NCI-H1694 (cell line): ENCODE data around the gene SIM2.

Experiments
- DNase-seq: peaks from one replicate; lab custom pipeline; 2025; lab: John Stamatoyannopoulos, UW

The SIM2 gene

DNA sequence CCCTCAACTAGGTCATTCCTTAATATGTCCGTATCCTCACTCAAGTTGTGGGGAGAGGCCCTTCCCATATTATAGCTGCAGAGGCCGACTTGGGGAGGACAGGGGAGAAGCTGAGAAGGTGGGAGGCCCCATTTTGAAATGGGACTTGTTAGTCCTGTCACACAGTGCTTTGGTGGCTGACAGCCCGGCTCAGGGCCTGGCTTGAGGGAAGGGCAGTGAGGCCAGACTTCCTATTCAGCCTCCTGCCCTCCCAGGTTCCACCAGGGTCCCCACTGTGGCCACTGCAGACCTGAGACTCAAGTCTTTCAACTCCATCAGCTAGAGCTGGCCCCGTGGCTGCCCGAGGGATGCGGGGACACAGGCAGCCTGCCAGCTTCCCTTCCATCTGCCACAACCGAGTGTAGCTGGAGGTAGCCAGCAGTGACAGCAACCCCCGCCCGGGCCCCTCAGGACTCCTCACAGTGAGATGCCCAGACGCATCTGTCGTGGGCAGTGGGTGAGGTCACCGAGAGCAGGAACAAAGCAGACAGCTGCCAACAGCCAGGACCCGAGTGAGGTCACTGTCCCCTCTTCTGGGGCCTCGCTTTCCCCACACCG, 36.9 kb downstream of the SIM2 start:
- no peak for DNase-seq

DNA sequence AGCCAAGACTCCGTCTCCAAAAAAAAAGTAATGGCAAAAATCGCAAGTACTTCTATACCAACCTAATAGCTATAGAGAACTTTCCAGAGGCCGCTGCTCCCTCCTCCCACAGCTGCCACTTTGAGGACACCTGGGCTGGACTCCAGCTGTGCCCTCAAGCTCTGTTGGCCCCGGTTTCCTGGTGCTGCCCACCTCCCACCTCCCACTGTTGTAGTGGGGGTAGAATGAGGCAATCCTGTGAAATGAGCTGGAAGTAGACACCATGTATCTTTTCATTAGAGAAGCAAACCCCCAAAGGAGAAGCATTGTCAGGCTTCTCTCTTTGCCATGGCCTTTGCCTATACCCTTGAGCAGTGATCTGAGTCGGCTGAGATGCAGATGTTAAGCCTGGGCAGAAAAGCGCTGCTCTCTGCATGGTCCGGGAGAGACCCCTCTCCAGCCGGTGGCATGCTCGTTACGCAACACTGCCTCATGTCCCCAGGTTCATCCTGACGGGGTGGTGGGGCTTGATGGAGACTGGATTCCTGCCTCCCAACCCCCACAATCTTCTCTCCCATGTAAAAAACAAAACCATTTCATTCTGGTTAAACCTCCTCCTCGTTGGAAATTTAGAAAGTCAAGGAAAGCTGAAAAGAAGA, 39.7 kb downstream of the SIM2 start:
- no peak for DNase-seq

DNA sequence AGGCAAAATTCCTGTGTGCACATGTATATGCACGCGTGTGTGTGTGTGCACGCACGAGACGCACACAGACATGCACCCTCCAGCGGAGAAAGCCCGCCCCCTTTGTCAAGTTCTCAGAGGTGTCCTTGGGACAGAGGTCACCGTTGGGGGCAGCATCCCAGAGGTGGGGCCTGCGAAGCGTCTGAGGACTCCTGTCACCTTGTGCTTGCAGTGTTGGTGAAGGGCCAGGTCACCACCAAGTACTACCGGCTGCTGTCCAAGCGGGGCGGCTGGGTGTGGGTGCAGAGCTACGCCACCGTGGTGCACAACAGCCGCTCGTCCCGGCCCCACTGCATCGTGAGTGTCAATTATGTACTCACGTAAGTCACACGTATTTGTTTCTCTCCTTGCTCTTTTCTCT, 42.6 kb downstream of the SIM2 start:
- no peak for DNase-seq

DNA sequence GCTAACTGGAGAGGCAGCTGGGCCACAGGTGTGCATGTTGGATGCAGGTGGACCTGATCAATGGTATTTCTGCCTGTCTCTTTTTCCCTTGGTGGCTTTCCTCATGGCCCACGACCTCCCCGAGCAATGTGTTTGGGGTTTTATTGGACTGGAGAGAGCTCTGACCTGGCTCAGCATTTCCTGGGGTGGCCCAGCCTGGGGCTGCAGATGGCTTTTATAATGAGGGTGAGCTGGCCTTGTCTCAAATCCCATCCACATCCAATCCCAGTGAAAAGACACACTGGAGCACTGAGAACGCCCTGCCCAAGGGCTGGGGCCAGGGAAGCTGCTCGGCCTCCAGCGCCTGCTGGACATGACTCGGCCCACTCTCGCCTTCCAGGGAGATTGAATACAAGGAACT, 44.1 kb downstream of the SIM2 start:
- no peak for DNase-seq

- no peak for DNase-seq
Measured at GRCh38 chr21:36743446-36743845, 44.5 kb downstream of the SIM2 start.

GRCh38 chr21:36744190-36744559, 45.3 kb downstream of the SIM2 start:
- no peak for DNase-seq

DNA sequence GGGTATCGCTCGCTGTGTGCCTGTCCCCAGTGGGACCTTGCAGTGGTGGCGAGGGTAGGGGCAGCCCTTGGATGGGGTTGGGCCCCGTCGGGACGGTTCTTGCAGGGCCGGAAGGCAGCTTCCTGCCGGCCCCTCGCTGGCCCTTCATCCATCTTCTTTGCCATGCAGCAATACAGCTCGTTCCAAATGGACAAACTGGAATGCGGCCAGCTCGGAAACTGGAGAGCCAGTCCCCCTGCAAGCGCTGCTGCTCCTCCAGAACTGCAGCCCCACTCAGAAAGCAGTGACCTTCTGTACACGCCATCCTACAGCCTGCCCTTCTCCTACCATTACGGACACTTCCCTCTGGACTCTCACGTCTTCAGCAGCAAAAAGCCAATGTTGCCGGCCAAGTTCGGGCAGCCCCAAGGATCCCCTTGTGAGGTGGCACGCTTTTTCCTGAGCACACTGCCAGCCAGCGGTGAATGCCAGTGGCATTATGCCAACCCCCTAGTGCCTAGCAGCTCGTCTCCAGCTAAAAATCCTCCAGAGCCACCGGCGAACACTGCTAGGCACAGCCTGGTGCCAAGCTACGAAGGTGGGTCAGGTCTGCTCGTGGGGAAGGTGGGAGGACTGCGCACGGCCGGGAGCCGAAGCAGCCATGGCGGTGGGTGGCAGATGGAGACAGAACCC, 45.8 kb downstream of the SIM2 start:
- no peak for DNase-seq

DNA sequence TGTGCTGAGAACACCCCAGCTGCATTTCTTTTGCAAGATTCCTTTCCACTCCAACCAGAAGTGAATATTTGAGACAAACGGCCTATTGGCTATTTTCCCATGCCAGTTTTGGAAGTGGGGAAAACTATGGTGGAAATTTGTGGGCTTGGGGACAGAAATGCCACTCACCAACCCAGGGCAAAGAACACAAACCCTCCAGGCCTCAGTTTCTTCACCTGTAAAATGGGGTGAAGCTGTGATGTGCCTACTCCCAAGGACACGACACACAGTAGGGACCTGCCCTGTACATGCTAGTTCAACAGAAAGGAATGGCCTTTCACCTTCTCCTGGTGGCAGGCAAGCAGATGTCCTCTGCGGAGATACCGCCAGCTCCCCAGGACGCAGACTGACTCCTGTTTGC, 46.5 kb downstream of the SIM2 start:
- DNase-seq: no peak

- no peak for DNase-seq
Measured at GRCh38 chr21:36747041-36747814, 48.3 kb downstream of the SIM2 start.

DNA sequence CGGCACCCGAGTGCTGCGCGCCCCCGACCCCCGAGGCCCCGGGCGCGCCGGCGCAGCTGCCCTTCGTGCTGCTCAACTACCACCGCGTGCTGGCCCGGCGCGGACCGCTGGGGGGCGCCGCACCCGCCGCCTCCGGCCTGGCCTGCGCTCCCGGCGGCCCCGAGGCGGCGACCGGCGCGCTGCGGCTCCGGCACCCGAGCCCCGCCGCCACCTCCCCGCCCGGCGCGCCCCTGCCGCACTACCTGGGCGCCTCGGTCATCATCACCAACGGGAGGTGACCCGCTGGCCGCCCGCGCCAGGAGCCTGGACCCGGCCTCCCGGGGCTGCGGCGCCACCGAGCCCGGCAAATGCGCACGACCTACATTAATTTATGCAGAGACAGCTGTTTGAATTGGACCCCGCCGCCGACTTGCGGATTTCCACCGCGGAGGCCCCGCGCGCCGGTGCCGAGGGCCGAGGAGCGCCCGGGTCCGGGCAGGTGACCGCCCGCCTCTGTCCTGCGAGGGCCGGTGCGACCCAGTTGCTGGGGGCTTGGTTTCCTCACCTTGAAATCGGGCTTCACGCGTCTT, 49.0 kb downstream of the SIM2 start:
- DNase-seq: peak; percentile 24

DNA sequence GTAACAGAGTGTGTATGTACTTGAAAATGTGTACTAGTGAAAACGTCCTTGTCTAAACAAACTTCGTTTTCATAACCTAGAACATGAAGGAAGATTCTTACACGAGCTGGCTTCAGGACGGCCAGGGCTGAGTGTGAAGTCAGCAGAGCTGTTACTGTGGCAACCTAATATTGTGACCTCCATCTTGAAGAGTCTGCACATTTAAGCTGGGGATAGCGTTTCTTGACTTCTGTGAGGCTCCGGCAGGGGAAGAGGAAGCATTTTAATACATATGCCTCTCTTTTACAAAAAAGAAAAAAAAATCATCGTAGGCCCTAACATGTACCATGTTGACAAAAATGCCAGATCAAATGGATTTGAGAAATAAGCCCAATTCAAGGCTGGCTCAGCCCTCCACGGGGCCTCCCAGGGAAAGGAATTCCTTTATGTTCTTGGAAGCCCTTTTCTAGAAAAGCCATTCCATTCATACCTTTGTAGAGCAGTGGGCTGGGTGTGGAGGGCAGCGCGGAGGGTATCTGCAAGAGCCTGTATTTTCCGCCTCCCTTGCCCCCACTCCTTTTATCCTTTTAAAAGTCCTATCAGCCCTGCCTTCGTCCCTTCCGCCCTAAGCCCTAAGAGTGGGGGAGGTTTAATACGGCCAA, 51.1 kb downstream of the SIM2 start:
- DNase-seq: no peak

DNA sequence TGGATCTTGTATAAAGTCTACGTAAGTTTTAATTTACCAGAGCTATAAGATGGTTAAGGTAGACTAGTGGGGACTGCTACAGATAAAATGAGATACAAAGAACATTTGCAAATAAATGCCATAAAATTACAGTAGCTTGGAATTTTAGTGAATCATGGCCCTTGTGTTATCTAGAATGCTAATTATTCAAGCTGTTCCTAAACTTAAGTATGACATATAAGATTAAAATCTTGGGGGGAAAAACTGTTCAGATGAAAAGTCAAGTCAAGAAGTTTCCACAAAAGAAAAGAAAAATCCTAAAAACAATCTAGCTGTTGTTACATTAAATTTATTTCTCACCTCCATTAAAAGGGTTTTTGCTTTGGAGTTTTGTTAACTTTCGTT, 51.7 kb downstream of the SIM2 start:
- no peak for DNase-seq

DNA sequence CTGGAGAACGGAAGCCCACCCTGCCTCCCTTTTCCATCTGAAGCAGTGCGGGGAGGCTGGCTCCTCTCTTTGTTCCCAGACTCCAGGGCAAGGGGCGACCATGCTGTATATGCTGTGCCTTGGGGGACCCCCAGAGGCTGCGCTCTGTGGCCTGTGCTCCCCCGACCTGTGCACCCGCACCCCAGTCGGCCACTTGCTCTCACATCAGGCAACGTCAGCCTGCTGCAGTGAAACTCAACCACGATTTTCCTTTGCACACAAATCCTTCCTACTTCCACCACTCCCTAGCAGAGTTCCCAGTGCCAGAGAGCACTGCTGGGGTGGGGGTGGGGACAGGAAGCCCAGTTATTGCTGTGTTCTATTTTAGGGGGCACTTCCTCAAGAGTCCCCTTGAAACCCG, 52.5 kb downstream of the SIM2 start:
- no peak for DNase-seq

- no peak for DNase-seq
Measured at GRCh38 chr21:36753556-36753955, 54.6 kb downstream of the SIM2 start.

GRCh38 chr21:36754241-36754898, 55.5 kb downstream of the SIM2 start:
- DNase-seq: no peak

GRCh38 chr21:36756527-36756926, 57.6 kb downstream of the SIM2 start:
- no peak for DNase-seq

- DNase-seq: no peak
Measured at GRCh38 chr21:36757196-36757595, 58.3 kb downstream of the SIM2 start.

GRCh38 chr21:36759348-36760083, 60.6 kb downstream of the SIM2 start:
- no peak for DNase-seq

DNA sequence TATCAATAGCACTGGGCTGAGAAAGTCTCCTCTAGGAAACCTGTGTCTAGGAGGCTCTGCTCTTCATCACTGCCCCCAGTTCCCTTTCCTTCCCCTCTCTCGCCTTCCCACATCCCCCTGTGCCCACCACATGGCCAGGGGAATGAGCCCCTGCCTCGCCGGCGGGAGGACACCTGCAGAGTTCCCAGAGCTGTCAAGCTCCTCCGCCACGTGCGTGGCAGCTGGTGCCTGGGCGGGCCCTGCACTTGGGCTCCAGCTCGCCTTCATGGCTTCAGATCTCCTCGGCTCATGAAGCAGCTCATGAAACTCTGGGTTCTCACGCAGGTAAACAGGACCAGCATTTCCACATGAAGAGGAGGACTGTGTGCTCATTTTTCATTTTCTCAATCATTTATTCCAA, 62.8 kb downstream of the SIM2 start:
- no peak for DNase-seq

DNA sequence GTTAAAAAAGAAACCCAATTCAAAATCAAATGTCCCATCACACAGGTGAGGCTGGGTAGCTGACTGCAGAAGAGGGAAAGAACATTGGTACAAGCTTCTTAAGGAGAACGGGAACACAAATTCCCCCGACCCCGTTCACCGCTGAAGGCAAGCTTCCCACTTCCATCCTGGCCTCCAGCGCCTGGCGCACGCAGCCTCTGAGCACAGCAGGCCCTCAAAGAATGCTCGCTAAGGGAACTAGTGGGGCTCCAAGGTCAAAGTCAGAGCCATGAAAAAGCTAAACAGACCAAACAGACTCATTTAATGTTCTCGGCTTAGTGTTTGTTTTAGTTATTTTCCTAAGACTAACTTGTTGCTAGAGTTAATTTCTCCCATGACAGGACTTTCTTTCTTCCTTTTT, 63.7 kb downstream of the SIM2 start:
- DNase-seq: no peak

DNA sequence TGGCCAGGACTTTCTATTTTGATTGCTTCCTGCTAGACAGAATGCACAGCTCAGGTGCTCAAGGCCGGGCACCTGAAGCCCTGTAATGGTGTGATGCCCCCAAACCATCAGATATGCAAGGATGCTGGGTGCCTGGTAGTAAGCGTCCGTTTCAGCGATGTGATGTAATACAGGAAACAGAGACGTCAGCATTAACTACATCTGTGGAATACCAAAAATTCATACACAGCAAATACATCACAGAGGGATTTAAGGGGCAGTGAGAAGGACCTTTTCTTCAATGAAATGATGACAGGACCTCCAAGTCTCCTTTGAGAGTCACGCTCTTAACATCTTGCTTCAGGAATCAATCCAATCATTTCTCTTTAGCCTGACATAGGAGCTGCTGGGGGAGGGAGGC, 64.4 kb downstream of the SIM2 start:
- DNase-seq: no peak
